ENCODE data around the gene ATP6V0E1.

Gene ATP6V0E1

GRCh38 chr5:172983542-172984243 is at the start of gene ATP6V0E1:
ATP6V0E1 (plus strand) TSS chr5:172983771; CDS start chr5:172983861, 90 bp downstream.
- DNase-seq (ENCODE audit: insufficient read length, low spot score), result peak; percentile 95
- FAIRE-seq, result no peak

GRCh38 chr5:172935096-172935495 is 48.5 kb upstream of the ATP6V0E1 start:
- FAIRE-seq, result no peak
- no peak for DNase-seq (ENCODE audit: insufficient read length, low spot score)

- no peak for DNase-seq (ENCODE audit: insufficient read length, low spot score)
- FAIRE-seq, result no peak
Observed at GRCh38 chr5:172936401-172936800, 47.2 kb upstream of the ATP6V0E1 start.

GRCh38 chr5:172939071-172939470 is 44.5 kb upstream of the ATP6V0E1 start:
- no peak for DNase-seq (ENCODE audit: insufficient read length, low spot score)
- no peak for FAIRE-seq

- FAIRE-seq, result no peak
- DNase-seq (ENCODE audit: insufficient read length, low spot score), result no peak
Observed at GRCh38 chr5:172939611-172940267, 43.8 kb upstream of the ATP6V0E1 start.

GRCh38 chr5:172940268-172941066 is 43.1 kb upstream of the ATP6V0E1 start:
- peak; percentile 68 for FAIRE-seq
- no peak for DNase-seq (ENCODE audit: insufficient read length, low spot score)

- FAIRE-seq (no peak), DNase-seq (ENCODE audit: insufficient read length, low spot score) (no peak)
Observed at GRCh38 chr5:172941067-172941516, 42.5 kb upstream of the ATP6V0E1 start.

- no peak for DNase-seq (ENCODE audit: insufficient read length, low spot score)
- no peak for FAIRE-seq
Observed at GRCh38 chr5:172942556-172942955, 41.0 kb upstream of the ATP6V0E1 start.

- FAIRE-seq, result peak; percentile 46
- DNase-seq (ENCODE audit: insufficient read length, low spot score), result peak; percentile 73
Observed at GRCh38 chr5:172943283-172943841, 40.2 kb upstream of the ATP6V0E1 start.

GRCh38 chr5:172943906-172944305 is 39.7 kb upstream of the ATP6V0E1 start:
- FAIRE-seq, result no peak
- DNase-seq (ENCODE audit: insufficient read length, low spot score), result no peak

- DNase-seq (ENCODE audit: insufficient read length, low spot score) (no peak), FAIRE-seq (no peak)
Observed at GRCh38 chr5:172944741-172945140, 38.8 kb upstream of the ATP6V0E1 start.

- DNase-seq (ENCODE audit: insufficient read length, low spot score), result no peak
- FAIRE-seq, result no peak
Observed at GRCh38 chr5:172945151-172945550, 38.4 kb upstream of the ATP6V0E1 start.

- DNase-seq (ENCODE audit: insufficient read length, low spot score), result no peak
- FAIRE-seq, result no peak
Observed at GRCh38 chr5:172946146-172946545, 37.4 kb upstream of the ATP6V0E1 start.

GRCh38 chr5:172949426-172949825 is 34.1 kb upstream of the ATP6V0E1 start:
- no peak for DNase-seq (ENCODE audit: insufficient read length, low spot score)
- FAIRE-seq, result peak; percentile 23

- FAIRE-seq, result no peak
- DNase-seq (ENCODE audit: insufficient read length, low spot score), result no peak
Observed at GRCh38 chr5:172950176-172950965, 33.2 kb upstream of the ATP6V0E1 start.

- no peak for DNase-seq (ENCODE audit: insufficient read length, low spot score)
- FAIRE-seq, result no peak
Observed at GRCh38 chr5:172951371-172952033, 32.1 kb upstream of the ATP6V0E1 start.

GRCh38 chr5:172952034-172952511 is 31.5 kb upstream of the ATP6V0E1 start:
- FAIRE-seq (no peak), DNase-seq (ENCODE audit: insufficient read length, low spot score) (no peak)

- DNase-seq (ENCODE audit: insufficient read length, low spot score) (no peak), FAIRE-seq (no peak)
Observed at GRCh38 chr5:172953776-172954675, 29.5 kb upstream of the ATP6V0E1 start.

GRCh38 chr5:172954751-172955159 is 28.8 kb upstream of the ATP6V0E1 start:
- DNase-seq (ENCODE audit: insufficient read length, low spot score) (no peak), FAIRE-seq (no peak)

All from HTR-8/SVneo (cell line).